ENCODE measurements around the gene RASGEF1C.
A peak's percentile ranks its signal among the peaks of the same experiment; 100 is the strongest.

The RASGEF1C gene

GRCh38 chr5:180081481-180081880 lies 127.5 kb downstream of the RASGEF1C start:
- no peak for DNase-seq (ENCODE audit: low read depth)

DNA sequence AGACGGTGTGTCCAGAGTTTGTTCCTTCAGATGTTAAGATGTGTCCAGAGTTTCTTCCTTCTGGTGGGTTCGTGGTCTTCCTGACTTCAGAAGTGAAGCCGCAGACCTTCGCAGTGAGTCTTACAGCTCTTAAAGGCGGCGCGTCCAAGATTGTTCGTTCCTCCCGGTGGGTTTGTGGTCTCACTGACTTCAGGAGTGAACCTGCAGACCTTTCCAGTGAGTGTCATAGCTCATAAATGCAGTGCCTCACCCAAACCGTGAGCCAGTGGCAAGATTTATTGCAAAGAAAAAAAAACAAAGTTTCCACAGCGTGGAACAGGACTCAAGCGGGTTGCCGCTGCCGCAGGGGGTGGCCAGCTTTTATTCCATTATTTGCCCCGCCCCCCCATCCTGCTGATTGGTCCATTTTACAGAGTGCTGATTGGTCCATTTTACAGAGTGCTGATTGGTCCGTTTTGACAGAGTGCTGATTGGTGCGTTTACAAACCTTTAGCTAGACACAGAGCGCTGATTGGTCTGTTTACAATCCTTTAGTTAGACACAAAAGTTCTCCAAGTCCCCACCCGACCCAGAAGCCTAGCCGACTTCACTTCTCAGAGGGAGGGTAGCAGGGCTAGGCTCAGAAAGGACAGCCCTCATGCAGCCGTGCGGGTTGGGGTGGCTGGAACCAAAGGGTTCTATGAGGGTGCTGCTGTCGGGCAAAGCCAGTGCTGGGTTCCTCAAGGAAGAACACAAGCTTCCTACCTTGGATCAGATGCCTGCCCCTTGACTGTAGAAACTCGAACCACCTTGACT lies 128.3 kb downstream of the RASGEF1C start:
- no peak for DNase-seq (ENCODE audit: low read depth)

GRCh38 chr5:180079702-180080466 lies 129.1 kb downstream of the RASGEF1C start:
- DNase-seq (ENCODE audit: low read depth), result no peak

- no peak for DNase-seq (ENCODE audit: low read depth)
Measured at GRCh38 chr5:180078348-180078747, 130.7 kb downstream of the RASGEF1C start.

DNA sequence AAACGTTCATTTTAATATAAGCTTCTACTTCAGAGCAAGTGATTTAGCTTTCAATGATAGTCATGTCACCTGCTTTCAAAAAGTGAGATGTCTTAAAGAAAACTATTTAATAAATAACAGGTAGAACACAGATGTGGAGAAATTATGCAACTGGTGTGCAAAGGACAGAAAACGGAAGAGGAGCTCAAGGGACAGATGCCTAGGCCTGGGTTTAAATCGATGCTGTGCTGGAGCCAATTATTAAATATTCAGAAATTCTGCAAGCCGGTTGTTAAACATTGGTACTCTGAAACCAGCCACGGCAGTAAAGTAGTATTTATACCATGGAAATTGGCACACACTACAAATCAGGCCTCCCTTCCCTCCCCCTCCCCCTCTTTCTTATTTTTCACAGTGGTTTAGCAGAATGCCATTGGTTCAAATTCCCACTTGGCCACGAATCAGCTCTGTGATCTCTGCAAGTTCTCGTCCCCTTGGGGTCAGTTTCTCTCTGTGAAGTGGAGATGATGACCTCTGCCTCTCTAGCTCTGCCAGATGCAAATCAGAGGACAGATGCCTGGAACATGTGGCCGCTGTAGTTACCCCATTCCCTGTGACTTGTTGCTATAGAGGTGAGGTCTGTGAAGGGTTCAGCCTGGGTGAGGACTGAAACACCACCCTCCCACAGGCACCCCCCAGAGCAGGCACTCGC lies 131.3 kb downstream of the RASGEF1C start:
- no peak for DNase-seq (ENCODE audit: low read depth)

- DNase-seq (ENCODE audit: low read depth), result no peak
Measured at GRCh38 chr5:180075703-180076102, 133.3 kb downstream of the RASGEF1C start.

DNA sequence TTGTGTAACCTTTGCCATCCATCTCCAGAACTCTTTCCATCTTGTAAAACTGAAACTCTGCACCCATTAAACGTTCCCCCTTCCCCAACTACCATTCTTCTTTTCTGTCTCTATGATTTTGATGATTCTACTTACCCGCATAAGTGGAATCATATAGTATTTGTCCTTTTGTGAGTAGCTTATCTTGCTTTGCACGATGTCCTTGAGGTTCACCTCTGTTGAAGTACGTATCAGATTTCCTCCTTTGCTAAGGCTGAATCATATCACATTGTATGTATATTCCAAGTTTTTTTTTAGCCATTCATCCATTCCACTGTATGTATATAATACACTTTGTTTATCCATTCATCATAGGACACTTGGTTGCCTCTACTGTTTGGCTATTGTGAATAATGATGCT lies 134.5 kb downstream of the RASGEF1C start:
- DNase-seq (ENCODE audit: low read depth), result no peak

GRCh38 chr5:180072556-180072955 lies 136.5 kb downstream of the RASGEF1C start:
- no peak for DNase-seq (ENCODE audit: low read depth)

DNA sequence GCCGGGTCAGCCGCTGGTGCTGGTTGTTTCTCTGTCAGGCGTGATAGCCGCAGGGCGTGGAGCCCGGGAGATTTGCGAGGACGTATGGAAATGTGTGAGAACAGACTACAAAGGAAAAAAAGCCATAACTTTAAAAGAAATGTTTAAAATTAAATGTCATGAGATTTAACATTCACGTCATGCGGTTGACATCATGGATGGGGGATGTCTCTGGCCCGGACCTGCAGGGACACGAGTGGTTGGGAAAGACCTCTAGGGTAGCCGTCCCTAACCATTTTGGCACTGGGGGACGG lies 136.8 kb downstream of the RASGEF1C start:
- DNase-seq (ENCODE audit: low read depth), result no peak

- DNase-seq (ENCODE audit: low read depth), result peak; percentile 65
Measured at GRCh38 chr5:180071531-180072255, 137.3 kb downstream of the RASGEF1C start, which contains the start of gene RNF130. RNF130 (minus strand) TSS chr5:180071759; CDS start chr5:180071702, 57 bp downstream.

GRCh38 chr5:180070756-180071530 lies 138.1 kb downstream of the RASGEF1C start:
- no peak for DNase-seq (ENCODE audit: low read depth)

- no peak for DNase-seq (ENCODE audit: low read depth)
Measured at GRCh38 chr5:180069589-180070247, 139.3 kb downstream of the RASGEF1C start.

DNA sequence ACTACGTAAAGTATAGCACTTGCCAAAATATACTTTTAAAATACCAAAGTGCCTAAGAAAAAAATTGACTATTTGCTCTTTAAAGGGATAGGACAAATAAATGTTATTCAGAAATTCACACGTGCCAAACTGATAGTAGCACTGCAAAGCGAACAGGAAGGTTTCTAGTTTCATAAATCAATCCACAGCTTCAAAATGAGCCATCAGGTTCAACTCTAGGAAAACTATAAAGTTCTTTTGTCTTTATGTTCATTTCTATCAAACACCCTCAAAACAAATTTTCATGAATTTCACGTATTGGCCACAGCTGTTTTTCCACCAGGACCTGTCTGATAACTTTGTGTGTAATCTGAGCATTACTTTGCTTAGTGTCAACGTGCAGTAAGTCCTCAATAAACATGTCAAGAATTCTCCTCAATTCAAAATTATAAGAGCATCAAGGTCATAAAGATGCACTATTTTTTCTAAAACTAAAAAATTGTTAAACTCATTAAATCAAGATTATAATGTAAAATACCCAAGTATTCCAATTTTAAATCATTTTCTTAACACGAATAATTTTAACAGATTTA lies 140.4 kb downstream of the RASGEF1C start:
- no peak for DNase-seq (ENCODE audit: low read depth)

DNA sequence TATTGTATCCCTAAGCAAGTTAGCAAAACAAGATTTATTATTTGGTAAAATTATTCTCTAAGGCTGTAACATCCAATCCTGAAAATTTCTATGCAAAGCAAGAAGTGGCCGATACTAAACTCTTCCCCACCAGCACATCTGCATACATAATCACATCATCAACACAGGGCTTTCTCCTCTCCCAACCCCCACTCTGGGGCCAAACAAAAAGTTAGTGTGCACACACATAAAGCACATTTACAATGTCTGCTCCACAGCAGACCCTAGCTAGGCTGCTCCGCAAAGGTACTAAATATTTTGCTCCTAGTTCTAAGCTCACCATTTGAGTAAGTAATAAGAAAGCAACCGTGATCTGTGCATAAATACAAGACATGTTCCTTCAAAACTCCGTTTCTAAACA lies 141.0 kb downstream of the RASGEF1C start:
- no peak for DNase-seq (ENCODE audit: low read depth)

DNA sequence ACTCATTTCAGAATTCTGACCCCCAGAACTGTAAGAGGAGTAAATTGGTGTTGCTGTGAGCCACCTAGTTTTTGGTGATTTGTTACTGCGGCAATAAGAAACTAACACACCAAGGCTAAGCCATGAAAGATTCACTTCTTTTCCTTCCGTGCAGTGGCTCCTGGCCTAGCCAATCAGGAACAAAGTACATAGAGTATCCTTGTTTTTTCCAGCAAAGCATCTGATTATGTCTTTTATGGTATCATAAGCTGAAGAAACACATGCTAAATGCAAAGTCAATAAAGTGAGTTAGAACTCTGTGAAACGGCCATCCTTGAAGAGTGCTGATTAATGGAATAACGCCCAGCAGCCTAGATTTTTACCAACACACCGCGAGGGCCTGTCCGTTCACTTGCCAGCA lies 148.8 kb downstream of the RASGEF1C start:
- no peak for DNase-seq (ENCODE audit: low read depth)

DNA sequence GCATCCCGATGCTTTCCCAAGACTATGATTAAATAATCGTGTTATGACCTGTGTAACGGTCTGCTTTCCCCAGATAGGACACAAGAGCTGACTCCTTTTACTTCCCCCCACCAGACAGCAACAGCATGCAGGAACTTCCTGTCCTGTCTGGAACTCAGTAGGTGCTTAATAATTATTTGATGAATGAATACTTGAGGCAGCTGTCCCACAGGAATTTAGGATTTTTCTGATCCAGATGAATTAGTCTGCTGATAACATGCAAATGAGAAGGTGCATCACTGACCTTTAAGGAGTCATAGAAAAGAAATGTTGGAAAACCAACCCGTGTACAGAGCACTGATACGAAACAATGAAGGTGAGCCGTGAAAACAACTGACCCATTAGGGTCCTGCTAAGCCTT lies 149.7 kb downstream of the RASGEF1C start:
- DNase-seq (ENCODE audit: low read depth), result no peak

DNA sequence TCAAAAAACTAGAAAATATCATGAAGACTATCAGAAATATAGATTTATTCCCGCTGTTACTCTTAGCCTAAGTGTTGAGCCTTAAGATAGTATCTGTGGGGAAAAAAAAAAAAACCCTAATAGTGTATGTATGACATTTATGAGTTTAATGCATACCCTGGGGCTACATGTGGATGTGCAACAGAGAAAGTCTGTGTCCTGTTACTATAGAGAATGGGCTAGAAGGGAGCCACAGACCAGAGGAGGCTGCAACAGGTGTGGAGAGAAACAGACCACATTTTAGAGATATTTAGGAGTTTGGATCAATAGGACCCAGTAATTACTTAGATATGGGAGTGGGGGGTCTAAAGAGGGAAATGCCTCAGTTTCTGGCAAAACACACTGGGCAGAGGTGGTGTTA lies 152.9 kb downstream of the RASGEF1C start:
- no peak for DNase-seq (ENCODE audit: low read depth)

DNA sequence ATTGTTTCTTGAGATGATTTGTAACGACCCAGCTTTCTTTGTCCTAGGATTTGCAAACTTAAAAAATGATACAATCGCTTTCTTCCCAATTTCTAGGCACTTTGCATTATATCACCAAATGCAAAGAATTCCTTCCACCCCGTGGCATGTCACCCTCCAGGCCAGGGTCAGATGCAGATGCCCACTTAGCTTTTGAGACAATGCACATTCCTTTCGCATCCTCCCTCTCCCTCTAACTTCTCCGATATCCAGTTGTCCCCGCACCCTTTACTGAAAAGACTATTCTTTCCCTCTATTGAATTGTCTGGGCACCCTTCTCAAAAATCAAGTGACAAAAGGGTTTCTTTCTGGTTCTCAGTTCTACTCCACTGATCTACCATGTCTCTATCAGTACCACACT lies 154.8 kb downstream of the RASGEF1C start:
- DNase-seq (ENCODE audit: low read depth), result no peak

DNA sequence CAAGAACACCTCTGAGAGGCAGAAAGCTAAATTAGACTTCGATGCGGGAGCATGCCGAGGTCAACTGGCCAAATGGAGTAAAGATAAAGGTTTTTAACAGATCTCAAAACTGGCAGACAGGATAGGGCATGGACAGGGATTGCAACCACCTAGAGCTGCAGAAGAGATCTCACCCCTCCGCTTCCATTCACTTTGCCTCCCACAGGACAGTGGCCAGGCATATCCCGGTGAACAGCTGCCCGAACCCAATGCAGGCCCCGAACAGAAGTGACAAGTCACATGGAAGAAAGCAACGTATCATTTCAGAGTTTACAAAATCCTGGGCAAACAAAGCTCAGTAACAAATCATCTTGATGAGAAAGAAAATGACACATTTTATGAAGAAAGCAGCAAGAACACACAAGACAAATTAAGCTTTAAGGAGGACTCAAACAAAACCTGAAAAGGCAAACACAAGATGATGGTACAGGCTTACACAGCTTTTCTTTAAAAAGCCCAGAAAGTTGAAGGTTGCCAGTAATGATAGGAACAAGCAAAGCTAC lies 155.9 kb downstream of the RASGEF1C start:
- no peak for DNase-seq (ENCODE audit: low read depth)

DNA sequence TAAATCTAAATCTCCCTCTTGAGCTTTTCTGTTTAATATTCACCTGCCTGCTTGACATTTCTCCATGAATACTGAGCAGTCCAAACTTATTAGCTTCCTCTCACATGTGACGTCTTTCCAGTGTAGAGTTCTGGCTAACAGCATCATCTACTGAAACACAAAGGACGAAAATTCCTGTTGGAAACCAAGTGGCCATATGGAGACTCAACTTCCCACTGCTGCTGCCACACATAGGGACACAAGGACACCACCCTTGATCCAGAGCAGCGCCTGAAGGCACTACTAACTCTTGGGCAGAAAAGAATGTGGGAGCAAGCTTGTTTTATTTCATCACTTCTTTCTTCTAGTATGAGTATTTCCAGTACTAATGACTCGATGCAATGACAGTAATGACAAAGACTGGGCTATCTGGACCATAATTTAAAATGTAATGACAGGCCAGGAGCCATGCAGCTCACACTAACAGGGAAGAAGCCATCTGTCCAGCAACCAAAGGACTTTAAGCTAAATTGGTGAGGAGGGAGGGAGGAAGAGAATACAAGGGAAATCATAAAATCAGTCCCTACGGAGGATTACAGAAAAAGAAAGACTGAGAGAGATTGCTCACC lies 156.7 kb downstream of the RASGEF1C start:
- no peak for DNase-seq (ENCODE audit: low read depth)
